GM23338 (cell line): Measurements from ENCODE around the gene SNUPN. TPM values are rescaled to one million over a fixed set of nuclear protein-coding genes. Genes with fewer than 3 reads are reported as not detected.

ENCODE experiments used
- ATAC-seq: fragments of 200-7000 bp; cut with Tn5 transposase; 3 replicates; pipeline ENCODE4 v1.9.1; 2020
- DNase-seq: peaks from one replicate; pipeline ENCODE4 v3.0.0-alpha.2; 2015; ENCODE audit warnings: low spot score
- H2AFZ ChIP-seq: fragments of 200-600 bp; sonication (generic); 2 replicates; pipeline ENCODE4 v1.8.0; 2016; ENCODE audit warnings: antibody characterized with exemption, mild to moderate bottlenecking, moderate library complexity
- H3F3A ChIP-seq: fragments of 200-600 bp; sonication (generic); replicated peaks from 2 replicates; pipeline ENCODE4 v1.8.0; 2017; ENCODE audit warnings: antibody characterized with exemption, mixed run types, low read depth
- H3K27ac ChIP-seq: fragments of 200-600 bp; sonication (generic); 2 replicates; pipeline ENCODE4 v1.6.1; 2016; ENCODE audit warnings: low read depth
- H3K27me3 ChIP-seq: fragments of 200-600 bp; sonication (generic); 2 replicates; pipeline ENCODE4 v1.8.0; 2016; ENCODE audit warnings: mild to moderate bottlenecking, mixed run types, moderate library complexity; ENCODE audit not compliant: insufficient read depth
- H3K36me3 ChIP-seq: fragments of 200-600 bp; sonication (generic); 2 replicates; pipeline ENCODE4 v1.8.0; 2016; ENCODE audit warnings: mild to moderate bottlenecking; ENCODE audit not compliant: insufficient read depth
- H3K4me1 ChIP-seq: fragments of 200-600 bp; sonication (generic); 2 replicates; pipeline ENCODE4 v1.8.0; 2016; ENCODE audit warnings: mild to moderate bottlenecking, moderate library complexity; ENCODE audit not compliant: insufficient read depth
- H3K4me2 ChIP-seq: fragments of 200-600 bp; sonication (generic); 2 replicates; pipeline ENCODE4 v1.7.1; 2017; ENCODE audit warnings: mixed run types
- H3K4me3 ChIP-seq: fragments of 200-600 bp; sonication (generic); 2 replicates; pipeline ENCODE4 v1.6.1; 2016; ENCODE audit warnings: mixed run types
- H3K79me2 ChIP-seq: fragments of 200-600 bp; sonication (generic); replicated peaks from 2 replicates; pipeline ENCODE4 v1.8.0; 2017; ENCODE audit warnings: mild to moderate bottlenecking; ENCODE audit not compliant: insufficient read depth
- H3K9me2 ChIP-seq: fragments of 200-600 bp; sonication (generic); 2 replicates; pipeline ENCODE4 v1.8.0; 2017; ENCODE audit not compliant: insufficient read depth
- H4K20me1 ChIP-seq: fragments of 200-600 bp; sonication (generic); replicated peaks from 2 replicates; pipeline ENCODE4 v1.8.0; 2017; ENCODE audit warnings: mild to moderate bottlenecking; ENCODE audit not compliant: insufficient read depth
- H3K27ac Mint-ChIP-seq: 2 replicates; pipeline ENCODE4 v1.8.0; 2020; ENCODE audit warnings: inconsistent platforms, mild to moderate bottlenecking, moderate library complexity, mixed read lengths
- H3K27me3 Mint-ChIP-seq: 3 replicates; pipeline ENCODE4 v1.8.0; 2022; ENCODE audit warnings: low read depth, mild to moderate bottlenecking, moderate library complexity, mixed read lengths, inconsistent platforms; ENCODE audit not compliant: insufficient read depth, poor library complexity
- H3K36me3 Mint-ChIP-seq: 3 replicates; pipeline ENCODE4 v1.8.0; 2021; ENCODE audit warnings: low read depth, mild to moderate bottlenecking, inconsistent platforms, moderate library complexity, mixed read lengths
- H3K4me1 Mint-ChIP-seq: 3 replicates; pipeline ENCODE4 v1.8.0; 2020; ENCODE audit warnings: mild to moderate bottlenecking, inconsistent platforms, mixed read lengths
- H3K4me3 Mint-ChIP-seq: 3 replicates; pipeline ENCODE4 v1.8.0; 2021; ENCODE audit warnings: moderate library complexity, mild to moderate bottlenecking, inconsistent platforms, mixed read lengths
- H3K9me3 Mint-ChIP-seq: 3 replicates; pipeline ENCODE4 v1.8.0; 2020; ENCODE audit warnings: moderate library complexity, mild to moderate bottlenecking, inconsistent platforms, mixed read lengths
- CTCF ChIP-seq, 2 experiments: fragments of 200-600 bp in 1 of 2; sonication (generic) in 1 of 2; conservative IDR thresholded peaks; 2 replicates each; pipeline versions ENCODE4 v1.5.1 to v1.6.1; 2016 to 2017; ENCODE audit warnings: antibody characterized with exemption in 2 of 2, low read depth in 2 of 2, mild to moderate bottlenecking in 2 of 2, moderate library complexity in 1 of 2
- JUNB ChIP-seq: IDR thresholded peaks from one replicate; pipeline ENCODE4 v1.6.1; 2016; ENCODE audit warnings: antibody characterized with exemption; ENCODE audit not compliant: unreplicated experiment
- NANOG ChIP-seq: IDR thresholded peaks from 2 replicates; pipeline ENCODE4 v1.6.1; 2016; ENCODE audit warnings: antibody characterized with exemption, borderline replicate concordance
- STAT1 ChIP-seq: IDR thresholded peaks from one replicate; pipeline ENCODE4 v1.6.1; 2016; ENCODE audit warnings: antibody characterized with exemption; ENCODE audit not compliant: unreplicated experiment
- ZNF331 ChIP-seq: fragments of 250-450 bp; sonication (Bioruptor Pico); IDR thresholded peaks from 2 replicates; pipeline ENCODE4 v1.5.0; 2020; ENCODE audit warnings: low read depth, mild to moderate bottlenecking, moderate library complexity
- ZNF462 ChIP-seq: fragments of 250-450 bp; sonication (Bioruptor Pico); IDR thresholded peaks from 2 replicates; pipeline ENCODE4 v1.5.0; 2020; ENCODE audit warnings: mild to moderate bottlenecking, moderate library complexity
- polyA plus RNA-seq: library from polyadenylated mRNA; unstranded; fragments of >200 nt; fragmentation: Nextera tagmentation; extraction: Ambion mirVana; gene quantifications from 2 replicates; pipeline ENCODE4 v1.2.1, GENCODE V29; 2016
- total RNA-seq: library from RNA; depleted of rRNA; stranded (reverse); fragments of >200 nt; shearing (Covaris generic); gene quantifications from 2 replicates; pipeline ENCODE4 v1.2.3, GENCODE V29; 2014
- TF ChIP-seq, protein P1 (sequence below): IDR thresholded peaks from one replicate; pipeline ENCODE4 v1.6.1; 2018; ENCODE audit warnings: antibody characterized with exemption; ENCODE audit not compliant: unreplicated experiment
- TF ChIP-seq, protein P2 (sequence below): IDR thresholded peaks from 2 replicates; pipeline ENCODE4 v1.6.1; 2016; ENCODE audit warnings: antibody characterized with exemption

Gene SNUPN
- total and polyA plus RNA-seq, 2 experiments from 2014 or later = 20.5 to 27.7 TPM

GRCh38 chr15:75620058-75620820, 5.3 kb downstream of the SNUPN start:
- Mint-ChIP-seq H3K36me3 (peaks cover 38% of the 10 kb centered on the region), H3K27me3 (peaks cover 4% of the 10 kb centered on the region), H3K4me1 (no peaks in the 10 kb centered on the region; the same call in 2 of the 3 replicates), H3K9me3 (no peaks in the 10 kb centered on the region), H3K4me3 (no peak overlapping the region), H3K27ac (no peak overlapping the region)
- no peaks in the 10 kb centered on the region; the same call in 1 of the 2 replicates for H4K20me1 ChIP-seq
- ATAC-seq (no peak), DNase-seq (no peak)
- H3K36me3 ChIP-seq = peaks cover 12% of the 10 kb centered on the region
- peaks cover 3% of the 10 kb centered on the region; the same call in 1 of the 2 replicates for H3K4me1 ChIP-seq
- H3K27ac ChIP-seq = 0 out of 2 replicates have a peak overlapping the region, but pooled peaks have one; percentile 27
- H3K9me2 ChIP-seq = no peaks in the 10 kb centered on the region
- 0 out of 2 replicates have a peak, but pooled peaks cover 3% of the 10 kb centered on the region for H3F3A ChIP-seq
- no peak overlapping the region for H2AFZ ChIP-seq
- no peak overlapping the region for H3K4me2 ChIP-seq
- no peak overlapping the region for H3K4me3 ChIP-seq
- TF ChIP-seq ZNF331 (no peak), JUNB (no peak), NANOG (no peak), CTCF (conservative IDR thresholded peaks at IDR 0.05; ENCODE audit: low read depth in 2 of 2) (no peak)
- TF ChIP-seq, protein P1, sequence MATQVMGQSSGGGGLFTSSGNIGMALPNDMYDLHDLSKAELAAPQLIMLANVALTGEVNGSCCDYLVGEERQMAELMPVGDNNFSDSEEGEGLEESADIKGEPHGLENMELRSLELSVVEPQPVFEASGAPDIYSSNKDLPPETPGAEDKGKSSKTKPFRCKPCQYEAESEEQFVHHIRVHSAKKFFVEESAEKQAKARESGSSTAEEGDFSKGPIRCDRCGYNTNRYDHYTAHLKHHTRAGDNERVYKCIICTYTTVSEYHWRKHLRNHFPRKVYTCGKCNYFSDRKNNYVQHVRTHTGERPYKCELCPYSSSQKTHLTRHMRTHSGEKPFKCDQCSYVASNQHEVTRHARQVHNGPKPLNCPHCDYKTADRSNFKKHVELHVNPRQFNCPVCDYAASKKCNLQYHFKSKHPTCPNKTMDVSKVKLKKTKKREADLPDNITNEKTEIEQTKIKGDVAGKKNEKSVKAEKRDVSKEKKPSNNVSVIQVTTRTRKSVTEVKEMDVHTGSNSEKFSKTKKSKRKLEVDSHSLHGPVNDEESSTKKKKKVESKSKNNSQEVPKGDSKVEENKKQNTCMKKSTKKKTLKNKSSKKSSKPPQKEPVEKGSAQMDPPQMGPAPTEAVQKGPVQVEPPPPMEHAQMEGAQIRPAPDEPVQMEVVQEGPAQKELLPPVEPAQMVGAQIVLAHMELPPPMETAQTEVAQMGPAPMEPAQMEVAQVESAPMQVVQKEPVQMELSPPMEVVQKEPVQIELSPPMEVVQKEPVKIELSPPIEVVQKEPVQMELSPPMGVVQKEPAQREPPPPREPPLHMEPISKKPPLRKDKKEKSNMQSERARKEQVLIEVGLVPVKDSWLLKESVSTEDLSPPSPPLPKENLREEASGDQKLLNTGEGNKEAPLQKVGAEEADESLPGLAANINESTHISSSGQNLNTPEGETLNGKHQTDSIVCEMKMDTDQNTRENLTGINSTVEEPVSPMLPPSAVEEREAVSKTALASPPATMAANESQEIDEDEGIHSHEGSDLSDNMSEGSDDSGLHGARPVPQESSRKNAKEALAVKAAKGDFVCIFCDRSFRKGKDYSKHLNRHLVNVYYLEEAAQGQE = no peak
- peaks cover 3% of the 10 kb centered on the region; the same call in 1 of the 2 replicates for H3K79me2 ChIP-seq
- no peaks in the 10 kb centered on the region for H3K27me3 ChIP-seq

DNA sequence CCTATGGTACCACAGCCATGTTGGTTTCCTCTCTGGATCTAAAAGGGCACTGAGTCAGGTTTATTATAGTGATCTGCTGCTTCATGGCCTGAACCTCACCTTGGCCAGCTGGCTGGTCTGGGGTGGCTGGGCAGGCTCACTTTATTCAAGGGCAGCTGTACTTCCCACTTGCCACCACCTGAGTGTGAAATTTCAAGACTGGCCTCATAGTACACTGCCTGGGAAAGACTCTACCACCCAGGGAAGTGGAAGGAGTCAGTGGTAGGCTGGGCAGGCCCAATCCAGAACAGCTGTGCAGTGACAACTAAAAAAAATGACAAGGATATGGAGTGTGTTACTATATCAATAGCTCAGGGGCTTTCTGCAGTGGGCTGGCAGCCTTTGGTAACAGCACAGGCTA, 8.8 kb downstream of the SNUPN start:
- DNase-seq = no peak
- Histone ChIP-seq H3K9me2 (no peaks in the 10 kb centered on the region), H2AFZ (no peak overlapping the region), H3K4me3 (no peak overlapping the region), H3K27ac (no peak overlapping the region), H3K79me2 (no peaks in the 10 kb centered on the region), H4K20me1 (no peaks in the 10 kb centered on the region; the same call in none of the 2 replicates), H3K36me3 (peaks cover 18% of the 10 kb centered on the region), H3K4me1 (no peaks in the 10 kb centered on the region), H3K27me3 (no peaks in the 10 kb centered on the region), H3F3A (0 out of 2 replicates have a peak, but pooled peaks cover 3% of the 10 kb centered on the region), H3K4me2 (no peak overlapping the region)
- peaks cover 67% of the 10 kb centered on the region for H3K36me3 Mint-ChIP-seq
- H3K4me3 Mint-ChIP-seq = no peak overlapping the region
- H3K27me3 Mint-ChIP-seq = peaks cover 4% of the 10 kb centered on the region
- no peaks in the 10 kb centered on the region; the same call in 2 of the 3 replicates for H3K4me1 Mint-ChIP-seq
- no peak overlapping the region for H3K27ac Mint-ChIP-seq
- H3K9me3 Mint-ChIP-seq = no peaks in the 10 kb centered on the region
- ATAC-seq = no peak
- TF ChIP-seq, protein P2, sequence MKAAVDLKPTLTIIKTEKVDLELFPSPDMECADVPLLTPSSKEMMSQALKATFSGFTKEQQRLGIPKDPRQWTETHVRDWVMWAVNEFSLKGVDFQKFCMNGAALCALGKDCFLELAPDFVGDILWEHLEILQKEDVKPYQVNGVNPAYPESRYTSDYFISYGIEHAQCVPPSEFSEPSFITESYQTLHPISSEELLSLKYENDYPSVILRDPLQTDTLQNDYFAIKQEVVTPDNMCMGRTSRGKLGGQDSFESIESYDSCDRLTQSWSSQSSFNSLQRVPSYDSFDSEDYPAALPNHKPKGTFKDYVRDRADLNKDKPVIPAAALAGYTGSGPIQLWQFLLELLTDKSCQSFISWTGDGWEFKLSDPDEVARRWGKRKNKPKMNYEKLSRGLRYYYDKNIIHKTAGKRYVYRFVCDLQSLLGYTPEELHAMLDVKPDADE = no peak
- TF ChIP-seq STAT1 = no peak
- no peak for TF ChIP-seq ZNF462 (CRISPR knock-in tag)
- TF ChIP-seq NANOG = no peak
